Natural killer cell (primary cell): Measurements from ENCODE around the gene PFAS. TPM values are rescaled to one million over a fixed set of nuclear protein-coding genes. Genes with fewer than 3 reads are reported as not detected.
A peak's percentile ranks its signal among the peaks of the same experiment; 100 is the strongest.

Source experiments
- ATAC-seq, 3 donors: fragments of 150-1000 bp in 2 of 3; fragments of 200-7000 bp in 1 of 3; cut with Tn5 transposase; 1 replicate in 1 of 3; 2 replicates in 2 of 3; pipeline ENCODE4 v1.10.0; 2021; ENCODE audit warnings: mild to moderate bottlenecking in 2 of 3, moderate library complexity in 2 of 3
- DNase-seq, 2 donors: peaks; one replicate each; pipeline versions ENCODE4 v3.0.0 to v3.0.0-alpha.2; 2013 to 2021; ENCODE audit warnings: mixed read lengths in 1 of 2
- H3K27ac ChIP-seq: one replicate; pipeline ENCODE4 v1.5.1; 2013; ENCODE audit warnings: mild to moderate bottlenecking, low read length
- H3K27me3 ChIP-seq: one replicate; pipeline ENCODE4 v1.6.1; 2013; ENCODE audit warnings: low read length; ENCODE audit not compliant: control insufficient read depth, insufficient read depth
- H3K36me3 ChIP-seq: one replicate; pipeline ENCODE4 v1.6.1; 2013; ENCODE audit warnings: low read length; ENCODE audit not compliant: control insufficient read depth, insufficient read depth
- H3K4me1 ChIP-seq: one replicate; pipeline ENCODE4 v1.6.1; 2013; ENCODE audit warnings: low read length; ENCODE audit not compliant: control insufficient read depth, insufficient read depth
- H3K4me3 ChIP-seq: one replicate; pipeline ENCODE4 v1.5.1; 2013; ENCODE audit warnings: low read length
- H3K9me3 ChIP-seq: one replicate; pipeline ENCODE4 v1.6.1; 2013; ENCODE audit warnings: low read length; ENCODE audit not compliant: control insufficient read depth, insufficient read depth
- H3K27ac Mint-ChIP-seq, 2 donors: one replicate each; pipeline ENCODE4 v1.8.0; 2022; ENCODE audit warnings: mild to moderate bottlenecking in 2 of 2, mixed read lengths in 2 of 2, moderate library complexity in 1 of 2
- H3K27me3 Mint-ChIP-seq, 2 donors: one replicate each; pipeline ENCODE4 v1.8.0; 2022; ENCODE audit warnings: low read depth in 2 of 2, mixed read lengths in 2 of 2
- H3K36me3 Mint-ChIP-seq: one replicate; pipeline ENCODE4 v1.8.0; 2022; ENCODE audit warnings: mixed read lengths
- H3K4me1 Mint-ChIP-seq, 2 donors: one replicate each; pipeline ENCODE4 v1.8.0; 2022; ENCODE audit warnings: mixed read lengths in 2 of 2
- H3K4me3 Mint-ChIP-seq: one replicate; pipeline ENCODE4 v1.8.0; 2022; ENCODE audit warnings: mild to moderate bottlenecking, moderate library complexity, mixed read lengths
- H3K9me3 Mint-ChIP-seq, 2 donors: one replicate each; pipeline ENCODE4 v1.8.0; 2022; ENCODE audit warnings: mixed read lengths in 2 of 2
- CTCF ChIP-seq: fragments of 200-600 bp; IDR thresholded peaks from one replicate; pipeline ENCODE4 v1.8.0; 2022; ENCODE audit warnings: antibody characterized with exemption
- WGBS: methylation state at CpG from one replicate; pipeline ENCODE4 v1.1.7; 2013; ENCODE audit warnings: missing lambda C conversion rate; ENCODE audit not compliant: insufficient coverage; 5-methylcytosine and 5-hydroxymethylcytosine counted together
- intact Hi-C: fragments of 100-400 bp; cut with micrococcal nuclease; formaldehyde crosslinking; loops from one replicate; pipeline ENCODE4 v1.14.2; 2022
- total RNA-seq, 4 donors: library from RNA; stranded (reverse); fragments of 120-200 nt in 1 of 4; gene quantifications; one replicate each; pipeline versions ENCODE4 v1.2.3 to v1.2.4, GENCODE V29; 2013 to 2022

Gene PFAS
- total RNA-seq, 3 donors from 2014 or later (not counting 1 experiment from before 2014, with no cell fraction given): 23.6 to 30.0 (median 24.0) TPM

GRCh38 chr17:8289103-8289397 is 40.0 kb downstream of the PFAS start:
- Histone ChIP-seq H3K4me3 (peak overlapping the region; percentile 94), H3K27me3 (no peaks in the 10 kb centered on the region), H3K27ac (peak overlapping the region; percentile 90), H3K36me3 (no peaks in the 10 kb centered on the region), H3K4me1 (peaks cover 29% of the 10 kb centered on the region), H3K9me3 (no peaks in the 10 kb centered on the region)
- DNase-seq: no peak
- TF ChIP-seq CTCF: no peak
- Mint-ChIP-seq H3K27ac (peak overlapping the region; percentile 95 to 97), H3K36me3 (no peaks in the 10 kb centered on the region), H3K27me3 (no peaks in the 10 kb centered on the region), H3K4me3 (peak overlapping the region; percentile 96), H3K9me3 (no peaks in the 10 kb centered on the region), H3K4me1 (peaks cover 20 to 46% of the 10 kb centered on the region in 2 donors)
- WGBS: 2% methylated on average over 17 of the region's 17 CpGs
- intact Hi-C loops: loop anchor here (2.0 kb wide), 1 partner anchor 40 kb away; the partner anchor contains the start of genes CTC1 and PFAS
- ATAC-seq: no peak

- Histone ChIP-seq H3K27me3 (no peaks in the 10 kb centered on the region), H3K4me1 (peaks cover 39% of the 10 kb centered on the region), H3K36me3 (no peaks in the 10 kb centered on the region), H3K27ac (no peak overlapping the region), H3K4me3 (no peak overlapping the region), H3K9me3 (no peaks in the 10 kb centered on the region)
- TF ChIP-seq CTCF: no peak
- no peaks in the 10 kb centered on the region for H3K36me3 Mint-ChIP-seq
- ATAC-seq (no peak), DNase-seq (no peak)
- H3K27ac Mint-ChIP-seq: peak overlapping the region in 1 of 2 donors; percentile 97
- H3K27me3 Mint-ChIP-seq: no peaks in the 10 kb centered on the region
- intact Hi-C loops: no loop called here
- H3K9me3 Mint-ChIP-seq: no peaks in the 10 kb centered on the region
- H3K4me3 Mint-ChIP-seq: peak overlapping the region; percentile 68
- WGBS: 69% methylated on average over 3 of the region's 3 CpGs
- H3K4me1 Mint-ChIP-seq: peaks cover 28 to 53% of the 10 kb centered on the region in 2 donors
Observed at GRCh38 chr17:8290043-8290442, 41.0 kb downstream of the PFAS start.

GRCh38 chr17:8292639-8293395 is 43.7 kb downstream of the PFAS start:
- Histone ChIP-seq H3K36me3 (no peaks in the 10 kb centered on the region), H3K9me3 (no peaks in the 10 kb centered on the region), H3K27me3 (no peaks in the 10 kb centered on the region), H3K4me1 (peaks cover 41% of the 10 kb centered on the region), H3K27ac (no peak overlapping the region), H3K4me3 (no peak overlapping the region)
- 83% methylated on average over 4 of the region's 5 CpGs for whole genome bisulfite sequencing
- DNase-seq: no peak
- Mint-ChIP-seq H3K9me3 (no peaks in the 10 kb centered on the region), H3K27ac (no peak overlapping the region), H3K27me3 (no peaks in the 10 kb centered on the region), H3K4me1 (peaks cover 38 to 59% of the 10 kb centered on the region in 2 donors), H3K36me3 (no peaks in the 10 kb centered on the region), H3K4me3 (peak overlapping the region; percentile 11)
- TF ChIP-seq CTCF: no peak
- ATAC-seq: no peak
- intact Hi-C loops: no loop called here

GRCh38 chr17:8294361-8294760 is 45.3 kb downstream of the PFAS start:
- intact Hi-C loops: no loop called here
- no peak overlapping the region for H3K27ac ChIP-seq

More at GRCh38 chr17:8294361-8294760, 45.3 kb downstream of the PFAS start:
- no peaks in the 10 kb centered on the region for H3K36me3 Mint-ChIP-seq
- Histone ChIP-seq H3K9me3 (no peaks in the 10 kb centered on the region), H3K27me3 (no peaks in the 10 kb centered on the region), H3K4me3 (no peak overlapping the region), H3K36me3 (no peaks in the 10 kb centered on the region), H3K4me1 (peaks cover 31% of the 10 kb centered on the region)
- H3K9me3 Mint-ChIP-seq: no peaks in the 10 kb centered on the region
- WGBS: 93% methylated on average over 9 of the region's 9 CpGs
- ATAC-seq (no peak), DNase-seq (no peak)
- H3K4me3 Mint-ChIP-seq: peak overlapping the region; percentile 88
- no peak for TF ChIP-seq CTCF
- H3K27me3 Mint-ChIP-seq: no peaks in the 10 kb centered on the region
- H3K4me1 Mint-ChIP-seq: peaks cover 38 to 44% of the 10 kb centered on the region in 2 donors
- peak overlapping the region; percentile 89 to 97 for H3K27ac Mint-ChIP-seq
